ENCODE data around the gene FAM163A. TPM values are rescaled to one million over a fixed set of nuclear protein-coding genes. Genes with fewer than 3 reads are reported as not detected.

The FAM163A gene
- total and polyA plus RNA-seq, 2 donors from 2014 or later = not detected

DNA sequence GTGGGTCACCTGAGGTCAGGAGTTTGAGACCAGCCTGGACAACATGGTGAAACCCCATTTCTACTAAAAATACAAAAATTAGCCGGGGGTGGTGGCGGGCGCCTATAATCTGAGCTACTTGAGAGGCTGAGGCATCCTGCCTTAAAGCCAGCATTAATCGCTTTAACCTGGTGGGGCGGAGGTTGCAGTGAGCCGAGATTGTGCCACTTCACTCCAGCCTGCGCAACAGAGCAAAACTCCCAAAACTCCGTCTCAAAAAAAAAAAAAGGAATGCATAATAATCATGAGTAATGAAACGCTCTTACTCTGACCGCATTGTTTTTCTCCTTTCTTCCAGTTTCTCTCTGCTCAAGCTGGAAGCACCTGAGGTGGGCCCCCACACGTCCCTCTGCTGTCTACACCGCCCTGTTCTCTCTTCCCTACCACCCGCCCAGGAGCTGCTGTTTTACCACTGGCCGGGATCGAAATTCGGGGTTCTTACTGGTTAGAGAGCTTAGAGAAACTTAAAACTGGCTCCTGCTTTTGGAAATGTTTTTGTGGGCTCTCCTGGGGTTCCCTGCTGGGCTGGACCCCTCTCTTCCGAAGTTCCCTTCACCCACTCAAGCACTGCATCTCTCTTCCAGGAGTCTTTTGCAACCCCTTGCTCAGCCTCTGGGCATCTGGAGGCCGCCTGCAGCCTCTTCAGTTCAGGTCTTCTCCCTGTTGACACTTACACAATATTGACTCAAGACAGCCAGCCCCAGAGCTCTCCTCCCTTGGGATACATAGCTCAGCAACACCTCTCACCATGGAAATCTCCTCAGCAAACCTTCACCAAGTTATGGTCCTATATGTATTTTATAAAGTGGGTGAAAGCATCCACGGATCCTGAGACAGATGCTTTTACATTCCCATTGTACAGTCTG lies 62.5 kb downstream of the FAM163A start:
- Histone ChIP-seq H3K27ac (ENCODE audit: low read depth in 2 of 2, low read length in 2 of 2) (no peak overlapping the region), H3K9me3 (ENCODE audit: control insufficient read depth in 2 of 3, insufficient read depth in 1 of 3, low read length in 3 of 3) (no peaks in the 10 kb centered on the region), H3K27me3 (ENCODE audit: control insufficient read depth, insufficient read depth, low read length) (no peaks in the 10 kb centered on the region), H3K9ac (ENCODE audit: low read length in 3 of 3) (no peak overlapping the region), H3K36me3 (ENCODE audit: control insufficient read depth in 2 of 3, insufficient read depth in 3 of 3, low read length in 3 of 3) (no peaks in the 10 kb centered on the region), H3K4me3 (ENCODE audit: low read length in 3 of 3) (no peak overlapping the region), H3K4me1 (ENCODE audit: control insufficient read depth in 2 of 3, insufficient read depth in 2 of 3, low read depth in 1 of 3, low read length in 3 of 3) (no peaks in the 10 kb centered on the region)
- intact Hi-C loops (cut with DNase I) = no loop called here
- TF ChIP-seq, protein P1, sequence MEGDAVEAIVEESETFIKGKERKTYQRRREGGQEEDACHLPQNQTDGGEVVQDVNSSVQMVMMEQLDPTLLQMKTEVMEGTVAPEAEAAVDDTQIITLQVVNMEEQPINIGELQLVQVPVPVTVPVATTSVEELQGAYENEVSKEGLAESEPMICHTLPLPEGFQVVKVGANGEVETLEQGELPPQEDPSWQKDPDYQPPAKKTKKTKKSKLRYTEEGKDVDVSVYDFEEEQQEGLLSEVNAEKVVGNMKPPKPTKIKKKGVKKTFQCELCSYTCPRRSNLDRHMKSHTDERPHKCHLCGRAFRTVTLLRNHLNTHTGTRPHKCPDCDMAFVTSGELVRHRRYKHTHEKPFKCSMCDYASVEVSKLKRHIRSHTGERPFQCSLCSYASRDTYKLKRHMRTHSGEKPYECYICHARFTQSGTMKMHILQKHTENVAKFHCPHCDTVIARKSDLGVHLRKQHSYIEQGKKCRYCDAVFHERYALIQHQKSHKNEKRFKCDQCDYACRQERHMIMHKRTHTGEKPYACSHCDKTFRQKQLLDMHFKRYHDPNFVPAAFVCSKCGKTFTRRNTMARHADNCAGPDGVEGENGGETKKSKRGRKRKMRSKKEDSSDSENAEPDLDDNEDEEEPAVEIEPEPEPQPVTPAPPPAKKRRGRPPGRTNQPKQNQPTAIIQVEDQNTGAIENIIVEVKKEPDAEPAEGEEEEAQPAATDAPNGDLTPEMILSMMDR (IDR thresholded peaks at IDR 0.05; ENCODE audit: borderline replicate concordance, extremely low read depth, insufficient read depth) = no peak
- DNase-seq = no peak
- no peak for FAIRE-seq

DNA sequence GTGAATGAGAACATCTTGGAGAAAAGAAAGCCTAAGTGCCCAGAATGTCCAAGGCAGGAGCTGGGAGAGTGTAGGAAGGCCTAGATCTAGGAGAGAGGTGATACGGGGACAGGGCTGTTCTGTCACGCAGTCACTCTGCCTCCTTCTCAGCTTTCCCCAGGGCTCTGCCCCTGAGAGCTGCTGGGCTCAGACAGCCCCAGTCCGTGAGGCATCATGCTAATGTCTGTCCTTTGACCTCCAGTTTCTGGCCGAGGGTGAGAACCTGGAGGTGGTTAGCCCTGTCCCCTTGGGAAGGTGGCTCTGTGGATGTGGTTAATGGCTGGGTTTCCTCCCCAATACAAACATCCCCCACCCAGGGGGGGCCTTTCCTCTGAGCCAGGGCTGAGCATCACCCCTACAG lies 63.2 kb downstream of the FAM163A start:
- H3K9me3 ChIP-seq (ENCODE audit: control insufficient read depth in 2 of 3, insufficient read depth in 1 of 3, low read length in 3 of 3) = no peaks in the 10 kb centered on the region
- TF ChIP-seq, protein P1 (IDR thresholded peaks at IDR 0.05; ENCODE audit: borderline replicate concordance, extremely low read depth, insufficient read depth) = no peak
- no peak overlapping the region for H3K27ac ChIP-seq (ENCODE audit: low read depth in 2 of 2, low read length in 2 of 2)
- H3K9ac ChIP-seq (ENCODE audit: low read length in 3 of 3) = no peak overlapping the region
- H3K36me3 ChIP-seq (ENCODE audit: control insufficient read depth in 2 of 3, insufficient read depth in 3 of 3, low read length in 3 of 3) = no peaks in the 10 kb centered on the region
- intact Hi-C loops (cut with DNase I) = no loop called here
- H3K4me1 ChIP-seq (ENCODE audit: control insufficient read depth in 2 of 3, insufficient read depth in 2 of 3, low read depth in 1 of 3, low read length in 3 of 3) = no peaks in the 10 kb centered on the region
- H3K4me3 ChIP-seq (ENCODE audit: low read length in 3 of 3) = no peak overlapping the region
- no peaks in the 10 kb centered on the region for H3K27me3 ChIP-seq (ENCODE audit: control insufficient read depth, insufficient read depth, low read length)
- DNase-seq (no peak), FAIRE-seq (no peak)

DNA sequence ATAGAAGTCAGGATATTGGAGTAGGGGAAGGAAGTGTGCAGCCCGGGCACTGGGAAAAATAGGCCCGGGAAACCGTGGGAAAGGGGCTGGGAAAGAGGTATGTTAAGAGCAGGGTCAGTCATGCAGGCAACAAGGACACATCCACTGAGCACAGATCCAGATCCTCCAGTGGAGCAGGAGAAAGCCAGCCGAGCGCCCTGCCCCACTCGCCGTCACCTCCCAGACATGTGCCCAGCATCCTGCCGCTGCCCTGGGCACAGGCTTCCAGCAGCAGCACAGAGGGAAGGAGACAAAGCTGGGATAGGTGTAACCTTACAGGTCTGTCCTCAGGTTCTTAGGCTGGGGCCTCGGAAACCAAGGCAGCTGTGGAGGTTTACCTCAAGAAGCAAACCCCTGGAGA lies 64.2 kb downstream of the FAM163A start:
- Histone ChIP-seq H3K27ac (ENCODE audit: low read depth in 2 of 2, low read length in 2 of 2) (no peak overlapping the region), H3K4me3 (ENCODE audit: low read length in 3 of 3) (no peak overlapping the region), H3K4me1 (ENCODE audit: control insufficient read depth in 2 of 3, insufficient read depth in 2 of 3, low read depth in 1 of 3, low read length in 3 of 3) (no peaks in the 10 kb centered on the region), H3K27me3 (ENCODE audit: control insufficient read depth, insufficient read depth, low read length) (no peaks in the 10 kb centered on the region), H3K36me3 (ENCODE audit: control insufficient read depth in 2 of 3, insufficient read depth in 3 of 3, low read length in 3 of 3) (no peaks in the 10 kb centered on the region), H3K9ac (ENCODE audit: low read length in 3 of 3) (no peak overlapping the region), H3K9me3 (ENCODE audit: control insufficient read depth in 2 of 3, insufficient read depth in 1 of 3, low read length in 3 of 3) (no peaks in the 10 kb centered on the region)
- DNase-seq = peak in 1 of 5 donors; percentile 37
- intact Hi-C loops (cut with DNase I) = no loop called here
- TF ChIP-seq, protein P1 (IDR thresholded peaks at IDR 0.05; ENCODE audit: borderline replicate concordance, extremely low read depth, insufficient read depth) = no peak
- no peak for FAIRE-seq

All from kidney (tissue), 14 donors.